ENCODE measurements around the gene RASSF5. TPM values are rescaled to one million over a fixed set of nuclear protein-coding genes. Genes with fewer than 3 reads are reported as not detected.

The RASSF5 gene
- polyA plus RNA-seq, 2 of the 4 experiments (the other 2 are of a cell fraction), result 2.0 to 2.2 TPM

GRCh38 chr1:206573319-206573718 is 66.0 kb downstream of the RASSF5 start:
- Histone ChIP-seq H3K27ac (no peak overlapping the region), H3K4me2 (no peak overlapping the region), H3K4me1 (no peaks in the 10 kb centered on the region), H3K9me3 (no peaks in the 10 kb centered on the region), H3K4me3 (no peak overlapping the region)
- 72% methylated on average over 4 of the region's 4 CpGs for WGBS (ENCODE audit: missing lambda C conversion rate)
- ChIA-PET POLR2A (no interaction called here), CTCF (interaction anchor here (1.8 to 16.8 kb wide), 3 partner anchors 11 to 83 kb away, joined by 6 to 219 read pairs (median 32); no protein-coding TSS in a partner anchor)
- no peak for FAIRE-seq
- DNase-seq (ENCODE audit: low read depth in 1 of 2, low spot score in 1 of 2), result no peak
- no peak for TF ChIP-seq POLR2A (IDR thresholded peaks at IDR 0.05; ENCODE audit: low read length)
- TF ChIP-seq TFCP2L1 (CRISPR knock-in tag; IDR thresholded peaks at IDR 0.05), result no peak
- no peak for TF ChIP-seq BCL3 (IDR thresholded peaks at IDR 0.05)
- TF ChIP-seq CEBPB (IDR thresholded peaks at IDR 0.05), result no peak
- no peak for TF ChIP-seq HEYL (CRISPR knock-in tag; IDR thresholded peaks at IDR 0.05)
- no peak for TF ChIP-seq ZSCAN20 (CRISPR knock-in tag; IDR thresholded peaks at IDR 0.05)
- TF ChIP-seq HES2 (IDR thresholded peaks at IDR 0.05), result no peak
- no peak for TF ChIP-seq CTCF (IDR thresholded peaks at IDR 0.05)
- no peak for TF ChIP-seq HOXB5 (CRISPR knock-in tag; IDR thresholded peaks at IDR 0.05)
- no peak for TF ChIP-seq TP53 (CRISPR knock-in tag; IDR thresholded peaks at IDR 0.05)
- no peak for TF ChIP-seq JUNB (IDR thresholded peaks at IDR 0.05)
- TF ChIP-seq PHF8 (IDR thresholded peaks at IDR 0.05; ENCODE audit: borderline replicate concordance, low read depth), result no peak
- TF ChIP-seq FOSL2 (IDR thresholded peaks at IDR 0.05), result no peak
- no peak for TF ChIP-seq FOSL2 (CRISPR knock-in tag; IDR thresholded peaks at IDR 0.05)
- TF ChIP-seq KDM5A (IDR thresholded peaks at IDR 0.05), result no peak
- TF ChIP-seq MYC (IDR thresholded peaks at IDR 0.05; ENCODE audit: borderline replicate concordance, low read length), result no peak
- no peak for TF ChIP-seq SMC3 (IDR thresholded peaks at IDR 0.05)
- TF ChIP-seq RNF2 (IDR thresholded peaks at IDR 0.05; ENCODE audit: borderline replicate concordance, low read depth), result no peak
- no peak for TF ChIP-seq NFE2L2 (conservative IDR thresholded peaks at IDR 0.05; ENCODE audit: low read length)
- TF ChIP-seq CHD4 (IDR thresholded peaks at IDR 0.05; ENCODE audit: borderline replicate concordance), result no peak
- no peak for TF ChIP-seq RFX5 (IDR thresholded peaks at IDR 0.05)
- no peak for ATAC-seq

GRCh38 chr1:206573762-206574161 is 66.4 kb downstream of the RASSF5 start:
- 80% methylated on average over 4 of the region's 4 CpGs for WGBS (ENCODE audit: missing lambda C conversion rate)
- CTCF ChIA-PET, result interaction anchor here (1.4 to 16.8 kb wide), 4 partner anchors 10 to 94 kb away, joined by 4 to 219 read pairs (median 37); no protein-coding TSS in a partner anchor

More at GRCh38 chr1:206573762-206574161, 66.4 kb downstream of the RASSF5 start:
- POLR2A ChIA-PET, result no interaction called here
- no peak for ATAC-seq
- no peak overlapping the region for H3K4me3 ChIP-seq
- no peak for FAIRE-seq
- no peak for DNase-seq (ENCODE audit: low read depth in 1 of 2, low spot score in 1 of 2)
- no peak overlapping the region for H3K27ac ChIP-seq
- H3K4me1 ChIP-seq, result no peaks in the 10 kb centered on the region
- TF ChIP-seq TP53 (CRISPR knock-in tag; IDR thresholded peaks at IDR 0.05) (no peak), POLR2AphosphoS2 (conservative IDR thresholded peaks at IDR 0.05; ENCODE audit: low read length) (no peak), HOXB5 (CRISPR knock-in tag; IDR thresholded peaks at IDR 0.05) (no peak), JUNB (IDR thresholded peaks at IDR 0.05) (no peak), MAX (IDR thresholded peaks at IDR 0.05) (no peak), CBX2 (IDR thresholded peaks at IDR 0.05; ENCODE audit: borderline replicate concordance, low read depth) (no peak), NPAS2 (CRISPR knock-in tag; IDR thresholded peaks at IDR 0.05; ENCODE audit: borderline replicate concordance) (no peak), HES2 (IDR thresholded peaks at IDR 0.05) (no peak), NFE2L2 (conservative IDR thresholded peaks at IDR 0.05; ENCODE audit: low read length) (no peak), MAZ (IDR thresholded peaks at IDR 0.05; ENCODE audit: borderline replicate concordance, low read depth, low read length) (no peak), SREBF2 (IDR thresholded peaks at IDR 0.05) (no peak), CHD2 (IDR thresholded peaks at IDR 0.05; ENCODE audit: low read length, partially characterized antibody) (no peak), GATA3 (IDR thresholded peaks at IDR 0.05; ENCODE audit: borderline replicate concordance) (no peak), E2F6 (IDR thresholded peaks at IDR 0.05; ENCODE audit: borderline replicate concordance, low read depth) (no peak), HOXB13 (CRISPR knock-in tag; IDR thresholded peaks at IDR 0.05; ENCODE audit: low read depth) (no peak), ZC3H11A (IDR thresholded peaks at IDR 0.05) (no peak), HEYL (CRISPR knock-in tag; IDR thresholded peaks at IDR 0.05) (no peak), ESRRA (IDR thresholded peaks at IDR 0.05; ENCODE audit: borderline replicate concordance, low read length) (no peak)
- no peak overlapping the region for H3K4me2 ChIP-seq
- no peaks in the 10 kb centered on the region for H3K9me3 ChIP-seq
